GM12874 (cell line): ENCODE measurements around the gene MTARC1.

Source experiments
- CTCF ChIP-seq: IDR thresholded peaks from 2 replicates; pipeline ENCODE4 v1.5.1; 2011; ENCODE audit warnings: low read depth, mild to moderate bottlenecking, control low read depth, low read length, moderate library complexity; ENCODE audit not compliant: insufficient read depth

Gene MTARC1

GRCh38 chr1:220808345-220809186 is 21.9 kb downstream of the MTARC1 start:
- TF ChIP-seq CTCF, result no peak

GRCh38 chr1:220809187-220809550 is 22.5 kb downstream of the MTARC1 start:
- no peak for TF ChIP-seq CTCF

GRCh38 chr1:220809704-220810103 is 23.0 kb downstream of the MTARC1 start:
- no peak for TF ChIP-seq CTCF

GRCh38 chr1:220810179-220810653 is 23.5 kb downstream of the MTARC1 start:
- peak; percentile 92 for TF ChIP-seq CTCF

GRCh38 chr1:220810963-220811362 is 24.2 kb downstream of the MTARC1 start:
- no peak for TF ChIP-seq CTCF

- no peak for TF ChIP-seq CTCF
Measured at GRCh38 chr1:220811695-220812094, 25.0 kb downstream of the MTARC1 start.

GRCh38 chr1:220812308-220812707 is 25.6 kb downstream of the MTARC1 start:
- no peak for TF ChIP-seq CTCF
